GM12878 (cell line): Measurements from ENCODE around the gene BRDT. TPM values are rescaled to one million over a fixed set of nuclear protein-coding genes. Genes with fewer than 3 reads are reported as not detected.

Experiments used
- ATAC-seq: fragments of 200-7000 bp; cut with Tn5 transposase; 3 replicates; pipeline ENCODE4 v1.9.1; 2020; ENCODE audit warnings: mild to moderate bottlenecking, moderate library complexity
- BruUV-seq: library from RNA; stranded (reverse); fragments of 400-500 nt; replicated peaks from 2 replicates; lab custom pipeline; 2021; lab: Mats Ljungman, UMichigan
- CTCF ChIA-PET: fragments of 300-600 bp; sonication (Branson Sonifier 250); formaldehyde crosslinking; extraction: SDS; loops from one replicate; lab custom pipeline; 2021; ENCODE audit warnings: inconsistent platforms; lab: Yijun Ruan, JAX
- POLR2A ChIA-PET: fragments of 350-600 bp; formaldehyde crosslinking; extraction: SDS; loops from one replicate; lab custom pipeline; 2021; ENCODE audit warnings: inconsistent platforms; lab: Charles Lee
- RAD21 ChIA-PET: fragments of 300-600 bp; sonication (Branson Sonifier 250); formaldehyde crosslinking; loops from one replicate; lab custom pipeline; 2023; ENCODE audit warnings: antibody characterized with exemption; ENCODE audit not compliant: unreplicated experiment; lab: Charles Lee
- SMC1A ChIA-PET: fragments of 300-600 bp; sonication (Branson Sonifier 250); formaldehyde crosslinking; loops from one replicate; lab custom pipeline; 2023; ENCODE audit not compliant: unreplicated experiment, uncharacterized antibody; lab: Charles Lee
- DNase-seq: peaks from one replicate; pipeline ENCODE4 v3.0.0-alpha.2; 2011; ENCODE audit warnings: low read depth, low spot score
- FAIRE-seq: peaks from 3 replicates; lab custom pipeline; 2011; peaks lifted over from hg19 to GRCh38; lab: Jason Lieb, UNC
- H2AFZ ChIP-seq: 2 replicates; pipeline ENCODE4 v1.6.0; 2011; ENCODE audit warnings: low read depth, low read length, control low read depth; ENCODE audit not compliant: control insufficient read depth
- H3K27ac ChIP-seq: 2 replicates; pipeline ENCODE4 v1.5.1; 2011; ENCODE audit warnings: control low read depth; ENCODE audit not compliant: control insufficient read depth, insufficient read depth
- H3K27me3 ChIP-seq, 2 experiments: replicated peaks in 1 of 2; 2 replicates each; pipeline versions ENCODE4 v1.6.0 to v1.6.1; 2011; ENCODE audit warnings: low read length in 1 of 2; ENCODE audit not compliant: control insufficient read depth in 2 of 2, insufficient read depth in 2 of 2
- H3K36me3 ChIP-seq, 2 experiments: 2 replicates each; pipeline ENCODE4 v1.5.1; 2011; ENCODE audit warnings: low read length in 1 of 2; ENCODE audit not compliant: control insufficient read depth in 2 of 2, insufficient read depth in 2 of 2
- H3K4me1 ChIP-seq: 2 replicates; pipeline ENCODE4 v1.6.1; 2011; ENCODE audit warnings: mild to moderate bottlenecking, low read length, moderate library complexity, mixed read lengths; ENCODE audit not compliant: control insufficient read depth, insufficient read depth
- H3K4me2 ChIP-seq: 2 replicates; pipeline ENCODE4 v1.6.0; 2011; ENCODE audit warnings: control low read depth; ENCODE audit not compliant: control insufficient read depth, insufficient read depth
- H3K4me3 ChIP-seq: fragments of 200-600 bp; sonication (generic); 2 replicates; pipeline ENCODE4 v1.5.1; 2016
- H3K79me2 ChIP-seq: 2 replicates; pipeline ENCODE4 v1.6.0; 2011; ENCODE audit warnings: low read length; ENCODE audit not compliant: control insufficient read depth, insufficient read depth
- H3K9ac ChIP-seq: 2 replicates; pipeline ENCODE4 v1.8.0; 2011; ENCODE audit warnings: low read length, control low read depth, mixed read lengths; ENCODE audit not compliant: control insufficient read depth, insufficient read depth
- H3K9me3 ChIP-seq: replicated peaks from 3 replicates; pipeline ENCODE4 v1.5.1; 2011; ENCODE audit warnings: mild to moderate bottlenecking, low read length; ENCODE audit not compliant: control insufficient read depth, insufficient read depth
- H4K20me1 ChIP-seq: 2 replicates; pipeline ENCODE4 v1.6.0; 2011; ENCODE audit not compliant: control insufficient read depth, insufficient read depth
- EGR1 ChIP-seq, 2 experiments: IDR thresholded peaks; 1 replicate in 1 of 2; 2 replicates in 1 of 2; pipeline ENCODE4 v1.6.1; 2011 to 2012; ENCODE audit warnings: low read depth in 2 of 2, low read length in 2 of 2, borderline replicate concordance in 1 of 2, mild to moderate bottlenecking in 1 of 2, moderate library complexity in 1 of 2
- NFYB ChIP-seq: IDR thresholded peaks from 2 replicates; pipeline ENCODE4 v1.6.1; 2011; ENCODE audit warnings: low read depth, mild to moderate bottlenecking, low read length, improper control_type of control experiment, moderate library complexity; ENCODE audit not compliant: insufficient read depth
- NRF1 ChIP-seq: conservative IDR thresholded peaks from 2 replicates; pipeline ENCODE4 v1.6.1; 2011; ENCODE audit warnings: mild to moderate bottlenecking, low read depth, low read length, improper control_type of control experiment
- PML ChIP-seq: IDR thresholded peaks from 2 replicates; pipeline ENCODE4 v1.6.1; 2012; ENCODE audit warnings: low read length, inconsistent platforms
- ZZZ3 ChIP-seq: IDR thresholded peaks from 2 replicates; pipeline ENCODE4 v1.6.1; 2011; ENCODE audit warnings: low read depth; ENCODE audit not compliant: control insufficient read depth, insufficient read length
- WGBS: methylation state at CpG from one replicate; pipeline ENCODE4 v1.1.6; 2016; ENCODE audit warnings: low lambda C conversion rate; ENCODE audit not compliant: insufficient replicate concordance, insufficient coverage; ENCODE audit errors: missing lambda C conversion rate; 5-methylcytosine and 5-hydroxymethylcytosine counted together
- in situ Hi-C: fragments of 300-500 bp; cut with MboI; formaldehyde crosslinking; loops from 9 replicates; pipeline ENCODE4 v1.14.3; 2018; ENCODE audit warnings: mixed read lengths
- intact Hi-C: fragments of 100-400 bp; cut with micrococcal nuclease; formaldehyde crosslinking; loops from one replicate; pipeline ENCODE4 v1.14.2; 2022; ENCODE audit not compliant: unreplicated experiment
- polyA plus RNA-seq, 11 experiments: library from polyadenylated mRNA; depleted of rRNA in 4 of 11; unstranded in 6 of 11; stranded (reverse) in 5 of 11; fragments of >200 nt; fragmentation: Nextera tagmentation in 4 of 11; fragmentation: Illumina TruSeq in 1 of 11; extraction: Ambion mirVana in 4 of 11; extraction: Trizol in 1 of 11; gene quantifications; 1 replicate in 1 of 11; 2 replicates in 10 of 11; pipeline versions ENCODE4 v1.2.1 to v1.2.3, GENCODE V29; 2011 to 2016; ENCODE audit warnings: inconsistent platforms in 2 of 11, missing spikeins in 2 of 11, low read depth in 1 of 11
- total RNA-seq, 4 experiments: library from RNA; depleted of rRNA in 3 of 4; stranded (reverse); fragments of >200 nt in 3 of 4; fragmentation: Illumina TruSeq in 1 of 4; extraction: Trizol in 1 of 4; gene quantifications; 2 replicates each; pipeline versions ENCODE4 v1.2.1 to v1.2.3, GENCODE V29; 2013 to 2021
- TF ChIP-seq, protein P1 (sequence below): fragments of 450-650 bp; IDR thresholded peaks from 2 replicates; pipeline ENCODE4 v1.6.1; 2018; ENCODE audit warnings: mild to moderate bottlenecking, low read depth, moderate library complexity; ENCODE audit not compliant: partially characterized antibody

Gene BRDT
- total and polyA plus RNA-seq, 10 of the 15 experiments (the other 5 are each of a cell fraction or from before 2014, with no cell fraction given), result 0.02 to 0.11 TPM; not detected in 8

DNA sequence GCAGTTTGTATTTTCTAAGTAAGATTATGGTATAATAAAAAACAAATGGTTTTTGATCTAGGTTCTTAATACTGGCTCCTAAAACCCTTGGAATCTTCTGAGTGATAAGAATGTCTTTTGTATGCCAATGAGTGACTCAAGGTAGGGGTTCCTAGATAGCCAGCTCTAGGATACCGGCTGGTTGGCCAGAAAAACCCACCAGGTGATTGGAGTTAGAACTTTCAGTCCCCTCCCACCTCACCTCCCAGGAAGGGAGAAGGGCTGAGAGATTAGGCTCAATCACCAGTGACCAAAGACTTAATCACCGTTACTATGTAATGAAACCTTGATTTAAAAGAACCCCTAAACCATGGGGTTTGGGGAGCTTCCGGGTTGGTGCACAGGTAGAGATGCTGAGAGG, 8.7 kb upstream of the BRDT start:
- DNase-seq, result no peak
- no peak overlapping the region for H3K4me2 ChIP-seq
- RAD21 ChIA-PET, result interaction anchor here (0.5 kb wide), 1 partner anchor 352 kb away, joined by 3 read pairs; no protein-coding TSS in a partner anchor
- in situ Hi-C loops (no loop called here), intact Hi-C loops (no loop called here)
- no peaks in the 10 kb centered on the region for H3K36me3 ChIP-seq
- no peaks in the 10 kb centered on the region for H3K79me2 ChIP-seq
- SMC1A ChIA-PET, result no interaction called here
- FAIRE-seq, result no peak
- TF ChIP-seq EGR1 (IDR thresholded peaks at IDR 0.05; ENCODE audit: borderline replicate concordance in 1 of 2, low read depth in 2 of 2, low read length in 2 of 2) (no peak), NFYB (no peak), PML (no peak), NRF1 (no peak), ZZZ3 (no peak)
- TF ChIP-seq, protein P1, sequence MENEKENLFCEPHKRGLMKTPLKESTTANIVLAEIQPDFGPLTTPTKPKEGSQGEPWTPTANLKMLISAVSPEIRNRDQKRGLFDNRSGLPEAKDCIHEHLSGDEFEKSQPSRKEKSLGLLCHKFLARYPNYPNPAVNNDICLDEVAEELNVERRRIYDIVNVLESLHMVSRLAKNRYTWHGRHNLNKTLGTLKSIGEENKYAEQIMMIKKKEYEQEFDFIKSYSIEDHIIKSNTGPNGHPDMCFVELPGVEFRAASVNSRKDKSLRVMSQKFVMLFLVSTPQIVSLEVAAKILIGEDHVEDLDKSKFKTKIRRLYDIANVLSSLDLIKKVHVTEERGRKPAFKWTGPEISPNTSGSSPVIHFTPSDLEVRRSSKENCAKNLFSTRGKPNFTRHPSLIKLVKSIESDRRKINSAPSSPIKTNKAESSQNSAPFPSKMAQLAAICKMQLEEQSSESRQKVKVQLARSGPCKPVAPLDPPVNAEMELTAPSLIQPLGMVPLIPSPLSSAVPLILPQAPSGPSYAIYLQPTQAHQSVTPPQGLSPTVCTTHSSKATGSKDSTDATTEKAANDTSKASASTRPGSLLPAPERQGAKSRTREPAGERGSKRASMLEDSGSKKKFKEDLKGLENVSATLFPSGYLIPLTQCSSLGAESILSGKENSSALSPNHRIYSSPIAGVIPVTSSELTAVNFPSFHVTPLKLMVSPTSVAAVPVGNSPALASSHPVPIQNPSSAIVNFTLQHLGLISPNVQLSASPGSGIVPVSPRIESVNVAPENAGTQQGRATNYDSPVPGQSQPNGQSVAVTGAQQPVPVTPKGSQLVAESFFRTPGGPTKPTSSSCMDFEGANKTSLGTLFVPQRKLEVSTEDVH, result no peak
- no peaks in the 10 kb centered on the region for H3K9me3 ChIP-seq
- BruUV-seq, result no TSS peak
- H3K9ac ChIP-seq, result no peak overlapping the region
- H4K20me1 ChIP-seq, result no peaks in the 10 kb centered on the region
- H3K4me3 ChIP-seq, result no peak overlapping the region
- no peak overlapping the region for H3K27ac ChIP-seq
- ATAC-seq, result no peak
- POLR2A ChIA-PET, result no interaction called here
- no peak overlapping the region for H2AFZ ChIP-seq
- H3K4me1 ChIP-seq, result no peaks in the 10 kb centered on the region
- no peaks in the 10 kb centered on the region for H3K27me3 ChIP-seq
- CTCF ChIA-PET, result no interaction called here
- WGBS, result 43% methylated on average over 3 of the region's 3 CpGs
